Heart right ventricle (tissue), 16 donors: ENCODE measurements around the gene PC. TPM values are rescaled to one million over a fixed set of nuclear protein-coding genes. Genes with fewer than 3 reads are reported as not detected.

Source experiments
- ATAC-seq, 8 donors: fragments of 200-7000 bp; cut with Tn5 transposase; one replicate each; pipeline ENCODE4 v1.9.1; 2020; ENCODE audit warnings: mild to moderate bottlenecking in 8 of 8, moderate library complexity in 8 of 8, moderate number of reproducible peaks in 1 of 8
- DNase-seq, 2 donors: peaks; one replicate each; pipeline ENCODE4 v3.0.0-alpha.2; 2020
- H3K27ac ChIP-seq, 10 donors: fragments of 200-600 bp; sonication (generic) in 2 of 10; one replicate each; pipeline versions ENCODE4 v1.5.0 to v1.8.0; 2020 to 2022; ENCODE audit warnings: mild to moderate bottlenecking in 3 of 10
- H3K27me3 ChIP-seq, 7 donors: fragments of 200-600 bp; one replicate each; pipeline ENCODE4 v1.8.0; 2021 to 2022; ENCODE audit warnings: mild to moderate bottlenecking in 2 of 7
- H3K36me3 ChIP-seq, 9 donors: fragments of 200-600 bp; sonication (generic) in 1 of 9; one replicate each; pipeline versions ENCODE4 v1.5.0 to v1.8.0; 2020 to 2022; ENCODE audit warnings: mild to moderate bottlenecking in 2 of 9
- H3K4me1 ChIP-seq, 9 donors: fragments of 200-600 bp; sonication (generic) in 1 of 9; one replicate each; pipeline versions ENCODE4 v1.5.0 to v1.8.0; 2020 to 2022; ENCODE audit warnings: mild to moderate bottlenecking in 4 of 9
- H3K4me3 ChIP-seq, 10 donors: fragments of 200-600 bp; sonication (generic) in 2 of 10; one replicate each; pipeline versions ENCODE4 v1.5.0 to v1.8.0; 2020 to 2022; ENCODE audit warnings: mild to moderate bottlenecking in 7 of 10, moderate library complexity in 2 of 10
- H3K9me3 ChIP-seq, 11 donors: fragments of 200-600 bp in 10 of 11; sonication (generic) in 2 of 11; one replicate each; pipeline versions ENCODE4 v1.5.0 to v1.8.0; 2013 to 2022; ENCODE audit warnings: mild to moderate bottlenecking in 2 of 11, control low read depth in 1 of 11, moderate library complexity in 1 of 11
- WGBS, 2 donors: extraction: QIAGEN DNeasy Blood & Tissue Kit; methylation state at CpG; one replicate each; pipeline ENCODE4 v1.1.7; 2013; ENCODE audit warnings: inconsistent platforms in 1 of 2; 5-methylcytosine and 5-hydroxymethylcytosine counted together
- intact Hi-C, 10 donors: fragments of 100-400 bp; cut with DNase I; formaldehyde crosslinking; loops; one replicate each; pipeline versions ENCODE4 v1.11.1 to v1.14.2; 2022
- polyA plus RNA-seq, 2 donors: library from polyadenylated mRNA; stranded (reverse); fragments of 200-250 nt; gene quantifications; one replicate each; pipeline ENCODE4 v1.2.3, GENCODE V29; 2013
- total RNA-seq, 10 donors: library from RNA; stranded (reverse); fragmentation: NEBNext Ultra II Directional in 3 of 10; extraction: Animal tissue kit (Norgen Biotek cat#: 25700) in 3 of 10; gene quantifications; one replicate each; pipeline versions ENCODE4 v1.2.1 to v1.2.4, GENCODE V29; 2021 to 2023
- TF ChIP-seq, protein P1 (sequence below), 9 donors: fragments of 200-600 bp; sonication (generic) in 2 of 9; IDR thresholded peaks; one replicate each; pipeline versions ENCODE4 v1.5.0 to v1.8.0; 2021 to 2022; ENCODE audit warnings: antibody characterized with exemption in 9 of 9, mild to moderate bottlenecking in 5 of 9, moderate library complexity in 1 of 9
- donor health status: Arrhythmogenic right ventricular cardiomyopathy.
- donor health status: ischemic (EF 13 %, LVEDD 7.1; RV severe dilation, severe dysfunction).
- donor health status: healthy with polysubstance abuse.
- donor health status: DM: no; HTN: yes; CAD: no.
- donor health status: DM: no; HTN: no; CAD: no.
- donor health status: ischemic (EF 25% LVEDD 6.9; RV normal size, moderate dysfunction).
- donor health status: ischemic (EF 25% LVEDD 5.7; RV mildly dilated, moderate dysfunction).
- donor health status: healthy.
- donor health status: DM: yes; HTN: yes; CAD: no.
- donor health status: Ischemic cardiomyopathy.
- donor health status: ischemic (EF 35%, LVEDD 5.7; RV mildly dilated, moderate dysfunction).
- donor health status: nonischemic (EF 11% LVEDD 7.7; RV severe dilation, severe dysfunction).
- donor health status: DM: yes; HTN: yes; CAD: no.
- donor health status: PGD.
- donor health status: ischemic (EF 29% LVEDD 5.4; RV normal size, mild dysfunction).
- donor health status: nonischemic (EF 23%, LVEDD 6.1; RV moderate dilation, normal function).

PC gene
- total and polyA plus RNA-seq, 12 donors: 6.8 to 26.0 (median 11.2) TPM

DNA sequence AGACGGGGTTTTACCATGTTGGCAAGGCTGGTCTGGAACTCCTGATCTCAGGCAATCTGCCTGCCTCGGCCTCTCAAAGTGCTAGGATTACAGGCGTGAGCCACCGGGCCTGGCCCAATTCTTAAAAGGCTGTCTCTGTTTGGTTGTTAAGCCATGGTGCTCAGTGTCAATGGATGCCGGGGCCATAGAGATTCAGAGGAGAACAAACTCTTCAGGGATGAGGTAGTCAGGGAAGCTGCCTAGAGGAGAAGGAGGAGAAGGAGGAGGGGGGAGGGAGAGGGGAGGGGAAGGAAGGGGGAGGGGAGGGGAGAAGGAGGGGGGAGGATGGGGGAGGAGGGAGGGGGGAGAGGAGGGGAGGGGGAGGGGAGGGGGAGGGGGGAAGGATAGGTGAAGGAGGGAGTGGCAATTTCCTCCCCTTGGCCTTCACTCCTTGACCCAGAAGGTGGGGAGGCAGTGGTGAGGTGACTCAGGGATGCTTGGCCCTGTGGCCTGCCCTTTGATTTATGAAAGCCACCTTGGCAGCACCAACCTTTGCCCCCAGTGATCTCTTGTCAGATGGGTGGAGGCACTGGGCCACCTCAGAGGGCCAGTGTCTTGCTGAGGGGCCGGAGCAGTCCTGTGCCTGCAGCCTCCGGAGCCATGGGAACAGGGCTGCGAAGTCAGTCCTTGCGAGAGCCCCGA is 16.7 kb upstream of the PC start, which contains the start of gene C11orf86:
Gene C11orf86, plus strand, starts transcription at position 581 of the 681 bp plus-strand sequence. Its CDS starts 59 bp downstream, at position 640.
- ATAC-seq: no peak
- TF ChIP-seq, protein P1, sequence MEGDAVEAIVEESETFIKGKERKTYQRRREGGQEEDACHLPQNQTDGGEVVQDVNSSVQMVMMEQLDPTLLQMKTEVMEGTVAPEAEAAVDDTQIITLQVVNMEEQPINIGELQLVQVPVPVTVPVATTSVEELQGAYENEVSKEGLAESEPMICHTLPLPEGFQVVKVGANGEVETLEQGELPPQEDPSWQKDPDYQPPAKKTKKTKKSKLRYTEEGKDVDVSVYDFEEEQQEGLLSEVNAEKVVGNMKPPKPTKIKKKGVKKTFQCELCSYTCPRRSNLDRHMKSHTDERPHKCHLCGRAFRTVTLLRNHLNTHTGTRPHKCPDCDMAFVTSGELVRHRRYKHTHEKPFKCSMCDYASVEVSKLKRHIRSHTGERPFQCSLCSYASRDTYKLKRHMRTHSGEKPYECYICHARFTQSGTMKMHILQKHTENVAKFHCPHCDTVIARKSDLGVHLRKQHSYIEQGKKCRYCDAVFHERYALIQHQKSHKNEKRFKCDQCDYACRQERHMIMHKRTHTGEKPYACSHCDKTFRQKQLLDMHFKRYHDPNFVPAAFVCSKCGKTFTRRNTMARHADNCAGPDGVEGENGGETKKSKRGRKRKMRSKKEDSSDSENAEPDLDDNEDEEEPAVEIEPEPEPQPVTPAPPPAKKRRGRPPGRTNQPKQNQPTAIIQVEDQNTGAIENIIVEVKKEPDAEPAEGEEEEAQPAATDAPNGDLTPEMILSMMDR (IDR thresholded peaks at IDR 0.05): no peak
- 87 to 88% methylated on average over 10 of the region's 10 CpGs for WGBS, 2 donors

DNA sequence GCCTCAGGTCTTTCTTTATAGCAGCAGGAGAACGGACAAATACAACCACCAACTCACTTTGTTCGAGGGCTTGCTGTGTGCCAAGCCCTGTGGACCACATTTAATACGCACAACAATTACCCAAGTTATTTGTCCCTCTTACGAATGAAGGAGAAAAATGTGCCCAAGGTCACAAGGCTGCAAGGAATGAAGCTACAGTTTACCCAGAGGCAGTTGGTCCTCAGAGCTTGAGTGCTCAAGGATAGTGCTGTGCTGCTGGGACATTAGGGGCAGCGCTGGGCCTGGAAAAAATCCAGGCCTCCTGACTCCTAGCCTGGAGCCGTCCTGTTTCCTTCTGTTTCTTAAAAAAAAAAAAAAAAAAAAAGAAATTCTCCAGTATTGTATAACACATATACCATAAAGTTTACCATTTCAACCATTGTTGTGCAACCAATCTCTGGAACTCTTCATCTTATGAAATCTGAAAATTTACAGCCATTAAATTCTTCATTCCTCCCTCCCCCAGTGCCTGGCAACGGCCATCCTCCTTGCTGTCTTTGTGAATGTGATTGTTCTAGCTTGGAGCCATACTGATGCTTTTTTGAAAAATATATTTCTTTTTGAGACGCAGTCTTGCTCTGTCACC is 15.9 kb upstream of the PC start:
- WGBS, 2 donors: 82 to 87% methylated on average over 8 of the region's 8 CpGs
- Histone ChIP-seq H3K27ac (no peak overlapping the region), H3K4me1 (peaks cover 0 to 25% (median 0%) of the 10 kb centered on the region in 9 donors), H3K36me3 (no peaks in the 10 kb centered on the region), H3K4me3 (no peak overlapping the region), H3K27me3 (no peaks in the 10 kb centered on the region), H3K9me3 (peaks cover 0 to 9% (median 0%) of the 10 kb centered on the region in 11 donors)
- TF ChIP-seq, protein P1 (IDR thresholded peaks at IDR 0.05): no peak
- ATAC-seq (no peak), DNase-seq (no peak)
- intact Hi-C loops: no loop called here

More for the DNA sequence above, 16.7 kb upstream of the PC start, which contains the start of gene C11orf86:
- H3K27ac ChIP-seq: no peak within 1 kb of the TSS
- peaks cover 0 to 17% (median 5%) of the 10 kb centered on the region in 11 donors for H3K9me3 ChIP-seq
- intact Hi-C loops: no loop called here
- H3K36me3 ChIP-seq: no peaks in the 10 kb centered on the region
- peaks cover 0 to 19% (median 0%) of the 10 kb centered on the region in 9 donors for H3K4me1 ChIP-seq
- no peaks in the 10 kb centered on the region for H3K27me3 ChIP-seq
- no peak for DNase-seq
- no peak within 1 kb of the TSS for H3K4me3 ChIP-seq

DNA sequence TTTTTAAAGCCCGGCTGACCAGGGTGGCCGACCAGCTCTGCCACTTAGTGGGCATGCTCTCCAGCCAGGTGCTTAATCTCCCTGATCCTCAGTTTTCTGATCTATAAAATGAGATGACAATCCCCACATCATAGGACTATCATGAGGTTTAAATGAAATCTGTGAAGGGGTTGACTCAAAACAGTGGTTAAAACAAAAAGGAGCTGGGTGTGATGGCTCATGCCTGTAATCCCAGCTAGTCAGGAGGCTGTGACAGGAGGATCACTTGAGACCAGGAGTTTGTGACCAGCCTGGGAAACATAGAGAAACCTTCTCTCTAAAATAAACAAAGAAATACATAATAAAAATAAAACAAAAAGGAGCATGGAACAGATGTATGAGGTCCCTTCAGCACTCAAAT is 13.3 kb upstream of the PC start:
- DNase-seq (no peak), ATAC-seq (no peak)
- Histone ChIP-seq H3K4me1 (peaks cover 0 to 43% (median 0%) of the 10 kb centered on the region in 9 donors), H3K27ac (peak overlapping the region in 7 of 10 donors; percentile 15 to 90 (median 35)), H3K27me3 (no peaks in the 10 kb centered on the region), H3K9me3 (peaks cover 0 to 5% (median 0%) of the 10 kb centered on the region in 11 donors), H3K36me3 (no peaks in the 10 kb centered on the region), H3K4me3 (no peak overlapping the region)
- intact Hi-C loops: no loop called here
- WGBS, 2 donors: 84 to 98% methylated on average over 2 of the region's 2 CpGs
- TF ChIP-seq, protein P1 (IDR thresholded peaks at IDR 0.05): no peak

DNA sequence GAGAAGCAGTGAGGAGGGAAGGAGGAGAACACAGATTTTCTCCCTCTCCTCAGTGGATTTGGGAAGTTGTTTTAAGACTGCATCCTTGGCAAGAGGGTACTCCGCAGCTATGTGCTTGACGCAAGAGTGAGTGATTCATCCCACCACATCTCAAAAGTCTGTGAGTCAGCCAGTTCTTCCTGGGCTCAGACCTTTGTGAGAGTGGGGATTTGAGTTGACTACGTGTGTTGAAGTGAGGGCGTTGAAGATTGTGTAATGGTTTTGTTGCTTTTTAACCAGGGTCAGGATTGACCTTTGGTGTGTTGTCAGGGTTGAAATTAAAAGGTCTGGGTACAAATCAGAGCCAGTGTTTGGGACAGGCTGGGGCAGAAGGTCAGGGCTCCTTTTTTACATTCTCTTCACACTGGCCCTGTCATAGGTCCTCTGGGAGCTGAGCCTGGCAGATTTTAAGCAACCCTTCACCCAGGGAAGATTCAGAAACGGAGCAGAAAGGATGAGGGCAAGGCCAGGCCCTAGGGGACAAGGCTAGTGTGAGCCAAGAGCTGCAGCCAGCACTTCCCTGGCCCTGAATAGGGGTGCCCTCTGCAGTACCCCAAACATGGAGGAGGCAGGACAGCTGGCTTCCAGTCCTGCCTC is 12.7 kb upstream of the PC start:
- ATAC-seq (peak in 6 of 8 donors; percentile 36 to 81 (median 72)), DNase-seq (no peak)
- WGBS, 2 donors: 72% methylated on average over 5 of the region's 5 CpGs
- peaks cover 0 to 5% (median 0%) of the 10 kb centered on the region in 11 donors for H3K9me3 ChIP-seq
- intact Hi-C loops: no loop called here
- H3K4me1 ChIP-seq: peaks cover 0 to 43% (median 0%) of the 10 kb centered on the region in 9 donors
- no peaks in the 10 kb centered on the region for H3K27me3 ChIP-seq
- no peak overlapping the region for H3K4me3 ChIP-seq
- H3K36me3 ChIP-seq: no peaks in the 10 kb centered on the region
- H3K27ac ChIP-seq: peak overlapping the region in 7 of 10 donors; percentile 15 to 90 (median 35)
- TF ChIP-seq, protein P1 (IDR thresholded peaks at IDR 0.05): no peak
